Endothelial cell of umbilical vein (primary cell): ENCODE results near the gene MEGF10. TPM values are rescaled to one million over a fixed set of nuclear protein-coding genes. Genes with fewer than 3 reads are reported as not detected.

Source experiments
- BruUV-seq: library from RNA; stranded (reverse); fragments of 400-500 nt; replicated peaks from 2 replicates; lab custom pipeline; 2021; lab: Mats Ljungman, UMichigan
- CTCF ChIA-PET: fragments of 300-600, 350-600 bp; sonication (Branson Sonifier 250); formaldehyde crosslinking; loops from one replicate; lab custom pipeline; 2021; ENCODE audit warnings: antibody characterized with exemption, inconsistent platforms; lab: Charles Lee
- POLR2A ChIA-PET: fragments of 300-600, 350-600 bp; sonication (Branson Sonifier 250); formaldehyde crosslinking; loops from one replicate; lab custom pipeline; 2021; ENCODE audit warnings: antibody characterized with exemption, inconsistent platforms; lab: Charles Lee
- DNase-seq: peaks from one replicate; pipeline ENCODE4 v3.0.0-alpha.2; 2011; ENCODE audit warnings: low read depth, low spot score
- FAIRE-seq: peaks from 2 replicates; lab custom pipeline; 2011; peaks lifted over from hg19 to GRCh38; lab: Jason Lieb, UNC
- H2AFZ ChIP-seq: 2 replicates; pipeline ENCODE4 v1.6.0; 2012; ENCODE audit warnings: low read depth, low read length, control low read depth, inconsistent platforms
- H3K27ac ChIP-seq: 2 replicates; pipeline ENCODE4 v1.5.1; 2011; ENCODE audit warnings: low read depth, mild to moderate bottlenecking, control low read depth, low read length, moderate library complexity; ENCODE audit not compliant: insufficient read depth
- H3K27me3 ChIP-seq, 2 experiments: 2 replicates each; pipeline versions ENCODE4 v1.6.0 to v1.6.1; 2011; ENCODE audit warnings: low read length in 2 of 2, mixed read lengths in 1 of 2; ENCODE audit not compliant: control insufficient read depth in 2 of 2, insufficient read depth in 2 of 2
- H3K36me3 ChIP-seq, 2 experiments: 2 replicates in 1 of 2; 3 replicates in 1 of 2; pipeline ENCODE4 v1.5.1; 2011; ENCODE audit warnings: low read length in 2 of 2, mild to moderate bottlenecking in 1 of 2, moderate library complexity in 1 of 2; ENCODE audit not compliant: control insufficient read depth in 2 of 2, insufficient read depth in 2 of 2; ENCODE audit errors: extremely low read depth in 1 of 2
- H3K4me1 ChIP-seq: 3 replicates; pipeline ENCODE4 v1.5.1; 2011; ENCODE audit warnings: mild to moderate bottlenecking, low read length; ENCODE audit not compliant: control insufficient read depth, insufficient read depth; ENCODE audit errors: extremely low read depth
- H3K4me2 ChIP-seq: 2 replicates; pipeline ENCODE4 v1.6.1; 2011; ENCODE audit warnings: low read length, control low read depth, mixed read lengths; ENCODE audit not compliant: insufficient read depth
- H3K4me3 ChIP-seq, 3 experiments: fragments of 200-600 bp in 1 of 3; sonication (generic), shearing (Covaris generic) in 1 of 3; replicated peaks in 1 of 3; 2 replicates each; pipeline ENCODE4 v1.5.1; 2011 to 2016; ENCODE audit warnings: control low read depth in 3 of 3, low read length in 3 of 3, mild to moderate bottlenecking in 2 of 3, inconsistent platforms in 1 of 3, low read depth in 1 of 3, moderate library complexity in 1 of 3; ENCODE audit not compliant: insufficient read depth in 1 of 3
- H3K79me2 ChIP-seq: 2 replicates; pipeline ENCODE4 v1.6.0; 2012; ENCODE audit warnings: low read length, inconsistent platforms; ENCODE audit not compliant: control insufficient read depth, insufficient read depth
- H3K9ac ChIP-seq: replicated peaks from 2 replicates; pipeline ENCODE3; 2011; ENCODE audit warnings: low read length, control low read depth; ENCODE audit not compliant: insufficient read depth; ENCODE audit errors: extremely low read depth
- H3K9me1 ChIP-seq: replicated peaks from 3 replicates; pipeline ENCODE4 v1.6.0; 2011; ENCODE audit warnings: mild to moderate bottlenecking, low read length; ENCODE audit not compliant: control insufficient read depth, insufficient read depth; ENCODE audit errors: extremely low read depth
- H3K9me3 ChIP-seq: replicated peaks from 2 replicates; pipeline ENCODE4 v1.5.1; 2012; ENCODE audit warnings: low read length, inconsistent platforms; ENCODE audit not compliant: control insufficient read depth, insufficient read depth
- H4K20me1 ChIP-seq: replicated peaks from 2 replicates; pipeline ENCODE3; 2011; ENCODE audit warnings: mild to moderate bottlenecking, low read length; ENCODE audit not compliant: control insufficient read depth, insufficient read depth; ENCODE audit errors: extremely low read depth
- CTCF ChIP-seq, 2 donors: IDR thresholded peaks; 1 replicate in 1 of 2; 2 replicates in 1 of 2; pipeline ENCODE4 v1.5.1; 2011; ENCODE audit warnings: low read length in 2 of 2, mild to moderate bottlenecking in 2 of 2, moderate library complexity in 2 of 2, control low read depth in 1 of 2, inconsistent platforms in 1 of 2, low read depth in 1 of 2; ENCODE audit not compliant: insufficient read depth in 1 of 2; ENCODE audit errors: extremely low read depth in 1 of 2
- EZH2 ChIP-seq: IDR thresholded peaks from 2 replicates; pipeline ENCODE4 v1.6.1; 2012; ENCODE audit warnings: borderline replicate concordance, low read depth, mild to moderate bottlenecking, moderate library complexity, low read length, inconsistent platforms; ENCODE audit not compliant: severe bottlenecking
- JUN ChIP-seq: IDR thresholded peaks from 2 replicates; pipeline ENCODE4 v1.6.1; 2011; ENCODE audit warnings: borderline replicate concordance, low read depth; ENCODE audit not compliant: insufficient read length, insufficient read depth
- MYC ChIP-seq: IDR thresholded peaks from one replicate; pipeline ENCODE4 v1.6.1; 2011; ENCODE audit warnings: mild to moderate bottlenecking, low read depth, low read length
- POLR2A ChIP-seq: IDR thresholded peaks from 2 replicates; pipeline ENCODE4 v1.6.1; 2012; ENCODE audit warnings: low read depth, mild to moderate bottlenecking, control low read depth, low read length
- POLR2AphosphoS5 ChIP-seq: IDR thresholded peaks from 2 replicates; pipeline ENCODE4 v1.6.1; 2012; ENCODE audit warnings: low read depth, mild to moderate bottlenecking, control low read depth, low read length, moderate library complexity; ENCODE audit not compliant: insufficient read depth
- dilution Hi-C: fragments of 300-500 bp; cut with MboI; formaldehyde crosslinking; loops from one replicate; pipeline ENCODE4 v1.15.0; 2019; ENCODE audit warnings: low sequenced_read_pairs; ENCODE audit not compliant: extremely low pct_ligation_motif_present
- intact Hi-C: fragments of 100-400 bp; cut with micrococcal nuclease; formaldehyde crosslinking; loops from one replicate; pipeline ENCODE4 v1.10.0; 2022
- polyA plus RNA-seq, 4 experiments: library from polyadenylated mRNA; depleted of rRNA in 3 of 4; stranded (reverse) in 3 of 4; unstranded in 1 of 4; fragments of >200 nt; gene quantifications; 2 replicates each; pipeline versions ENCODE4 v1.2.1 to v1.2.3, GENCODE V29; 2011 to 2012; ENCODE audit warnings: missing spikeins in 1 of 4
- total RNA-seq: library from RNA; stranded (reverse); gene quantifications from 2 replicates; pipeline ENCODE4 v1.2.3, GENCODE V29; 2021

The MEGF10 gene
- total and polyA plus RNA-seq, 2 donors (not counting 3 experiments of a cell fraction or from before 2014, with no cell fraction given), result 0.30 to 1.00 TPM

- Histone ChIP-seq H3K9me3 (no peaks in the 10 kb centered on the region), H3K36me3 (no peaks in the 10 kb centered on the region), H4K20me1 (no peaks in the 10 kb centered on the region), H3K9me1 (no peaks in the 10 kb centered on the region), H3K4me3 (no peak overlapping the region), H3K27ac (no peak overlapping the region), H3K79me2 (no peaks in the 10 kb centered on the region), H2AFZ (no peak overlapping the region), H3K4me1 (no peaks in the 10 kb centered on the region), H3K9ac (no peak overlapping the region), H3K27me3 (peaks cover 5 to 30% of the 10 kb centered on the region in 2 experiments), H3K4me2 (no peak overlapping the region)
- TF ChIP-seq CTCF (IDR thresholded peaks at IDR 0.05; ENCODE audit: extremely low read depth in 1 of 2, insufficient read depth in 1 of 2, low read depth in 1 of 2, low read length in 2 of 2) (no peak), EZH2 (no peak), MYC (no peak), JUN (no peak), POLR2A (no peak)
- dilution Hi-C loops (no loop called here), intact Hi-C loops (no loop called here)
- CTCF ChIA-PET, result no interaction called here
- POLR2A ChIA-PET, result no interaction called here
- no TSS peak for BruUV-seq
- DNase-seq (no peak), FAIRE-seq (no peak)
Measured at GRCh38 chr5:127367029-127367428, 76.4 kb downstream of the MEGF10 start.

- CTCF ChIA-PET, result no interaction called here
- DNase-seq (no peak), FAIRE-seq (no peak)
- dilution Hi-C loops, result no loop called here
- H3K9me1 ChIP-seq, result no peaks in the 10 kb centered on the region
- no peak overlapping the region for H3K27ac ChIP-seq
- no peaks in the 10 kb centered on the region for H3K79me2 ChIP-seq
- no TSS peak for BruUV-seq
- H3K27me3 ChIP-seq, result peaks cover 5 to 32% of the 10 kb centered on the region in 2 experiments
- no peak overlapping the region for H3K4me3 ChIP-seq
- no peak overlapping the region for H2AFZ ChIP-seq
- H3K9ac ChIP-seq, result no peak overlapping the region
- H3K4me1 ChIP-seq, result no peaks in the 10 kb centered on the region
- no peaks in the 10 kb centered on the region for H4K20me1 ChIP-seq
- H3K4me2 ChIP-seq, result no peak overlapping the region
- H3K36me3 ChIP-seq, result no peaks in the 10 kb centered on the region
- POLR2A ChIA-PET, result no interaction called here
- no peaks in the 10 kb centered on the region for H3K9me3 ChIP-seq
- no peak for TF ChIP-seq CTCF (IDR thresholded peaks at IDR 0.05; ENCODE audit: extremely low read depth in 1 of 2, insufficient read depth in 1 of 2, low read depth in 1 of 2, low read length in 2 of 2)
- TF ChIP-seq POLR2AphosphoS5, result no peak
- TF ChIP-seq EZH2, result no peak
- intact Hi-C loops, result no loop called here
Measured at GRCh38 chr5:127367946-127368465, 77.4 kb downstream of the MEGF10 start.
